Measurements from ENCODE around the gene CYP1B1.

GRCh38 chr2:38113051-38113450 is 37.1 kb upstream of the CYP1B1 start:
- TF ChIP-seq POLR2A (IDR thresholded peaks at IDR 0.05) (no peak), CTCF (IDR thresholded peaks at IDR 0.05) (no peak)

Data from uterus (tissue), 2 donors.